BLaER1 (cell line): ENCODE data around the gene MUC16.
"Not testable (repeated sequence)": the region's sequence is repeated elsewhere in the genome, so short reads cannot be mapped to it uniquely, and the experiment has no call there.

Source experiments
- H3K27ac ChIP-seq: shearing (Covaris generic); formaldehyde crosslinking; 2 replicates; pipeline ENCODE4 v1.8.1; 2022
- H3K27me3 ChIP-seq: shearing (Covaris generic); formaldehyde crosslinking; 2 replicates; pipeline ENCODE4 v1.8.1; 2022
- H3K36me3 ChIP-seq: shearing (Covaris generic); formaldehyde crosslinking; 2 replicates; pipeline ENCODE4 v1.8.1; 2022
- H3K4me1 ChIP-seq: shearing (Covaris generic); formaldehyde crosslinking; 2 replicates; pipeline ENCODE4 v1.8.1; 2022
- H3K4me2 ChIP-seq: shearing (Covaris generic); formaldehyde crosslinking; 2 replicates; pipeline ENCODE4 v1.8.1; 2022
- H3K4me3 ChIP-seq: shearing (Covaris generic); formaldehyde crosslinking; 2 replicates; pipeline ENCODE4 v1.8.1; 2022
- H3K9ac ChIP-seq: shearing (Covaris generic); formaldehyde crosslinking; 2 replicates; pipeline ENCODE4 v1.8.1; 2022
- H3K9me3 ChIP-seq: shearing (Covaris generic); formaldehyde crosslinking; 2 replicates; pipeline ENCODE4 v1.8.1; 2022
- H4K20me1 ChIP-seq: shearing (Covaris generic); formaldehyde crosslinking; 2 replicates; pipeline ENCODE4 v1.8.1; 2022
- Cebpa-rat ChIP-seq: shearing (Covaris generic); IDR thresholded peaks from 2 replicates; pipeline ENCODE4 v1.8.1; 2022

MUC16 gene

DNA sequence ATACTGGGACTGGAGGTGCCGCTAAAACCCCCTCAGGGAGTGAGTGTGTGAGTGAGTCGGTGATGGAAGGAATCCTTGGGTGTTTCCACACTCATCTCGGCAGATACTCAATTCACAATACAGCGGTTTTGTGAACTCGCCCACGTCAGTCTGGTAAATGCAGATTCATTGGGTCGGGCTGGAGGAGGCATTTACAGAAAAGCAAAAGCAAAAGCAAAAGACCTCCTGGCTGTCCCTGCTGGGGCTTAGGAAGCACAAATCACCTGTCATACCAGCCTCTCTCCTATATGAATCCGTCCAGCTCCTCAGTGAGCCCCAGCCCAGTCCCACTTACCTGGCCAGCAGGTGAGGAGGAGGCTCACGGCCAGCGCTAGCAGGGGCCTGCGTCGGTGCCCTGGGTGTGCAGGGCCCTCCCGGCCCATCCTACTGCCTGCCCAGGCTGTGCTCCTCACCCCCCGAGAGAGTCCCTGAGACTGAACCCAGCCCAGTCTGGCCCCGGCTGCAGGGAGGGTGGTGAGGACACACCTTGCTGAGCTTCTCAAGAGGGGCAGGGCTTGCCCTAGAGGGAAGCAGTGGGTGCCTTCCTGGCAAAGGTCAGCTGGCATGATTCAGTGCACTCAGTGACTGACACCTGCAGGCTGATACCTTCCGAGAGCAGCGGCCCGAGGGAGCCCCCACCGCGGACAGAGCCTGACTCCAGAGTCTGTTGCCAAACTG lies at the start of gene MUC16:
Gene MUC16 (minus strand): TSS at position 475 of the 717 bp plus-strand sequence.
- TF ChIP-seq Cebpa-rat, result no peak
- Histone ChIP-seq H3K4me3 (no peak within 1 kb of the TSS), H3K9ac (no peak within 1 kb of the TSS), H3K36me3 (no peaks in the 10 kb centered on the region), H3K27me3 (no peaks in the 10 kb centered on the region), H3K27ac (no peak within 1 kb of the TSS), H3K4me1 (peaks cover 33% of the 10 kb centered on the region), H3K4me2 (peak within 1 kb of the TSS; percentile 24), H3K9me3 (no peaks in the 10 kb centered on the region), H4K20me1 (no peaks in the 10 kb centered on the region)

DNA sequence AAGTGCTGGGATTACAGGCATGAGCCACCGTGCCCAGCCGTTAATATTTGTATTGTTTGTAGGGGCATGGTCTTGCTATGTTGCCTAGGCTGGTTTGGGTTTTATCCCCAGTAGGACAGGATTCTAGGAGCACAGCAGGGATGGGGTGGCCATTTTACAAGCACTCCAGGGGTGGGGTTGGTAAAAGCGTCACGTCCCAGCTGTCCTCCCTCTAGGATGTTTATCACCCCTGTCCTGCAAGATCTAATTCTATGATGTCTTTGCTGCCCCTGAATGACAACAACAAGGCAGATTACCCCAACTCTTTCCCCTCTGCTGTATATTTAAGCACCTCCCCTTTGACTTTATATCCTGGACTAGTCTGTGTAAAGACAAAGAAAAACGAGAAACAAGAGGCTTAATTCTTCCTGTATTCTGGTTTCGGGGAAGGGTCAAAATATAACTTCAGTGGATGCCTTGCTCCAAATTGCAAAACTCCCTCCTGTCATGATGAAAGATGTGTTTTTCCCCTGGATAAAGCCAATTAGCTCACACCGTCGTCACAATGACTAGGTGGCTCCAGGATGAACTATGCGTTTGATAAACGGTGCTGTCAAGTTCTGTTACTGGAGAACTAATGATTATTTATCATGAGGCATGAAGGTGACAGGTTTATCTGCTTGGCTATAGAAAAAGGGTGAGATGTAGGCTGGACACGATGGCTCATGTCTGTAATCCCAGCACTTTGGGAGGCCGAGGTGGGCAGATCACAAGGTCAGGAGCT lies 48.9 kb upstream of the MUC16 start:
- H3K4me3 ChIP-seq, result no peak overlapping the region
- H3K36me3 ChIP-seq, result no peaks in the 10 kb centered on the region
- H3K27ac ChIP-seq, result no peak overlapping the region
- no peaks in the 10 kb centered on the region for H3K9me3 ChIP-seq
- TF ChIP-seq Cebpa-rat, result no peak
- H3K4me1 ChIP-seq, result peaks cover 18% of the 10 kb centered on the region
- no peak overlapping the region for H3K4me2 ChIP-seq
- H4K20me1 ChIP-seq, result no peaks in the 10 kb centered on the region
- H3K27me3 ChIP-seq, result no peaks in the 10 kb centered on the region
- no peak overlapping the region for H3K9ac ChIP-seq

DNA sequence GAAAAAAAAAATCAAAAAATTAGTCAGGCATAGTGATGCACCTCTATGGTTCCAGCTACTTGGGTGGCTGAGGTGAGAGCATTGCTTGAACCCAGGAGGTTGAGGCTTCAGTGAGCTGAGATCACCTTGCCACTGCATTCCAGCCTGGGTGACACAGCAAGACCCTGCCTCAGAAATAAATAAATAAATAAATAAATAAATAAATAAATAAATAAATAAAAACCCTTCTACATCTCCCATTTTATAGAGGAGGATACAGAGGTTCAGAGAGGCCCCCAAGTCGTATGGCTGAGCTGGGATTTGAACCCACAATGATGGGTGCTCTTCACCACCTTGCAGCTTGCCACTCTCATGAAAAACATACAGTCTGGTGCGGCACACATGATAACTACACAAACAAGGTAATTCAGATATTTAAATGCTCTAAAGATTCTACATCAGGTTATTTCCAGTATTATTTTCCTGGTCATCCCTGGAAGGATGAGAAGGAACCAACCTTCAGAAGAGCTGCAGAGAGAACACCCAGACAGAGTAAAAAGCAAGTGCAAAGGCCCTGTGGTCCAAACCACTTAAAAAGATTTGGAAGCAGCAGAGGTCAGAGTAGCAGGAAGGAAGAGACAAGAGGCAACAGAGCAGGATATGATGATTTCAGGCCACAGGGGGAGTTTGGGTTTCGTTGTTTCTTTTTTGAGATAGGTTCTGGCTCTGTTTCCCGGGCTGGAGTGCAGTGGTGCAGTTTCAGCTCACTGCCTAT lies 47.5 kb upstream of the MUC16 start:
- no peak for TF ChIP-seq Cebpa-rat
- Histone ChIP-seq H3K27me3 (no peaks in the 10 kb centered on the region), H3K4me3 (no peak overlapping the region), H3K9me3 (no peaks in the 10 kb centered on the region), H3K9ac (no peak overlapping the region), H3K27ac (no peak overlapping the region), H3K4me1 (peaks cover 18% of the 10 kb centered on the region), H4K20me1 (no peaks in the 10 kb centered on the region), H3K4me2 (no peak overlapping the region; the same call in 1 of the 2 replicates), H3K36me3 (no peaks in the 10 kb centered on the region)

DNA sequence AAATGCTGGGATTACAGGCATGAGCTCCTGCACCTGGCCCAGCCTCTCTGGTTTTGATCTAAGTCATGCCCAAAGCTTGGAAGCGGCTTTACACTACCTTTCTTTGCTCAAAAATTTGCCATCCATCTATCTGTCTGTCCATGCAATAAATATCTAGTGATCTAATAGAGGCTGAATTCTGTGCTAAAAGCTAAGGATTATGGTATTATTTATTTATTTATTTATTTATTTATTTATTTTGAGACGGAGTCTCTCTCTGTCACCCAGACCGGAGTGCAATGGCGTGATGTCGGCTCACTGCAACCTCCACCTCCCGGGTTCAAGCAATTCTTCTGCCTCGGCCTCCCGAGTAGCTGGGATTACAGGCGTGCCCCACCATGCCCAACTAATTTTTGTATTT lies 45.9 kb upstream of the MUC16 start:
- not testable (repeated sequence) for H3K36me3 ChIP-seq, H3K27me3 ChIP-seq, H3K9ac ChIP-seq, H3K27ac ChIP-seq, H3K4me2 ChIP-seq, H4K20me1 ChIP-seq, H3K9me3 ChIP-seq, H3K4me3 ChIP-seq
- H3K4me1 ChIP-seq, result peaks cover 18% of the 10 kb centered on the region

DNA sequence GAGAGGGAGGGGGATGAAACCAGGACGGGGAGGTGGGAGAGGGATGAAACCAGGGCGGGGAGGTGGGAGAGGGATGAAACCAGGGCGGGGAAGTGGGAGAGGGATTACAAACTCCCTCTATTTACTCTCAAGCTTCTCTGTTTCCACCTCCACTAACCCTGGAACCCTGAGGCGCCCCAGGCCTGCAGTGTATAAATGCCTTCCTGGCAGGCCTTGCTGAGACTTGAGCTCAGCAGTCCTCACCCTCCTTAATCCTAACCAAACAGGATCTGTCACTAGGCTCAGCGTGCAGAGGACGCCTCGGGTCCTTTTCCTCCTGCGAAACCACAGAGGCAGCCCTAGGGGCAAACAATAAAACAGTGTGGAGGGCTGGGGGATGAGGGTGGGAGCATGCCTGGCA lies 44.6 kb upstream of the MUC16 start:
- H3K9ac ChIP-seq, result no peak overlapping the region
- peak overlapping the region; percentile 51; the same call in 1 of the 2 replicates for H3K27ac ChIP-seq
- no peak for TF ChIP-seq Cebpa-rat
- H3K4me2 ChIP-seq, result peak overlapping the region; percentile 55
- no peaks in the 10 kb centered on the region for H4K20me1 ChIP-seq
- no peaks in the 10 kb centered on the region for H3K27me3 ChIP-seq
- H3K4me3 ChIP-seq, result no peak overlapping the region
- H3K4me1 ChIP-seq, result peaks cover 18% of the 10 kb centered on the region
- H3K9me3 ChIP-seq, result no peaks in the 10 kb centered on the region
- H3K36me3 ChIP-seq, result no peaks in the 10 kb centered on the region

DNA sequence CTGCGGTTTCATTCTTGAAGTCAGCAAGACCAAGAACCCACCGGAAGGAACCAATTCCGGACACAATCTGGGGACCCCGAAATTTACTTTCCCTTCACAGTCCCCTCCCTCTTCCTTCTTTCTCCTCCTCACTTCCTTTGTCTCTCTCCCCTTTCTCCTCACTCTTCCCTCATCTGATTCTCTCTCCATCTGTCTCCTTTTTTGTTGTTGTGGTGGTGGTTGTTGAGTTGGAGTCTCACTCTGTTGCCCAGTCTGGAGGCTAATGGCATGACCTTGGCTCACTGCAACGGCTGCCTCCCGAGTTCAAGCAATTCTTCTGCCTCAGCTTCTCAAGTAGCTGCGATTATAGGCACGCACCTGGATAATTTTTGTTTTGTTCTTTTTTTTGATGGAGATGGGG lies 44.0 kb upstream of the MUC16 start:
- TF ChIP-seq Cebpa-rat, result no peak
- Histone ChIP-seq H3K9ac (no peak overlapping the region), H4K20me1 (no peaks in the 10 kb centered on the region), H3K27me3 (no peaks in the 10 kb centered on the region), H3K4me1 (peaks cover 18% of the 10 kb centered on the region), H3K36me3 (no peaks in the 10 kb centered on the region), H3K9me3 (no peaks in the 10 kb centered on the region), H3K4me3 (no peak overlapping the region), H3K27ac (no peak overlapping the region), H3K4me2 (peak overlapping the region; percentile 55; the same call in 1 of the 2 replicates)

DNA sequence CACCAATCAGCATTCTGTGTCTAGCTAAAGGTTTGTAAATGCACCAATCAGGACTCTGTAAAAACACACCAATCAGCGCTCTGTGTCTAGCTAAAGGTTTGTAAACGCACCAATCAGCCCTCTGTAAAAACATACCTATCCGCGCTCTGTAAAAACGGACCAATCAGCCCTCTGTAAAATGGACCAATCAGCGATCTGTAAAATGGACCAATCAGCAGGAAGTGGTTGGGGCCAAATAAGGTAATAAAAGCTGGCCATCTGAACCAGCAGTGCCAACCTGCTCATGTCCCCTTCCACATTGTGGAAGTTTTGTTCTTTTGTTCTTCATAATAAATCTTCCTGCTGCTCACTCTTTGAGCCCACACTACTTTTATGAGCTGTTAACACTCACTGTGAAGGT lies 43.5 kb upstream of the MUC16 start:
- not testable (repeated sequence) for H3K9me3 ChIP-seq, H3K27ac ChIP-seq, H3K36me3 ChIP-seq, H3K27me3 ChIP-seq, H3K4me3 ChIP-seq, H3K9ac ChIP-seq, H3K4me2 ChIP-seq, H4K20me1 ChIP-seq
- H3K4me1 ChIP-seq, result peaks cover 18% of the 10 kb centered on the region

DNA sequence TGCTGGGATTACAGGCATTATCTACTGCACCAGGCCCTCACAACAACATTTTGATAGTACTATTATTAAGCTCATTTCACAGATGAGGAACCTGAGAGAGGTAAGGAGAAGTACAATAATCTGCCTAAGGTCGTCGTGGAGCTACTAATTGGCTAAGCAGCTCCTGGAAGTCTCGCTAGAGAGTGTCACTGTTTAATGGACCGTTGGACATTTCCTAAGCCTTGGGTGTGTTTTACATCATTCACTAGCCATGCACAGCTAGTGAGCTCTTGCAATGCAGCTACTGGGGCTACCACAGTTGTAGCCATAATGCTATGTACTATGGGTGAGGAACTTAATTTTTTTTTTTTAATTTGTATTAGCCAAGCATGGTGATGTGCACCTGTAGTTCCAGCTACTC lies 42.7 kb upstream of the MUC16 start:
- H3K36me3 ChIP-seq, result no peaks in the 10 kb centered on the region
- H3K4me1 ChIP-seq, result peaks cover 18% of the 10 kb centered on the region
- H3K4me3 ChIP-seq, result no peak overlapping the region
- no peaks in the 10 kb centered on the region for H4K20me1 ChIP-seq
- no peaks in the 10 kb centered on the region for H3K27me3 ChIP-seq
- TF ChIP-seq Cebpa-rat, result no peak
- no peak overlapping the region for H3K4me2 ChIP-seq
- H3K27ac ChIP-seq, result no peak overlapping the region
- no peak overlapping the region for H3K9ac ChIP-seq
- H3K9me3 ChIP-seq, result no peaks in the 10 kb centered on the region

DNA sequence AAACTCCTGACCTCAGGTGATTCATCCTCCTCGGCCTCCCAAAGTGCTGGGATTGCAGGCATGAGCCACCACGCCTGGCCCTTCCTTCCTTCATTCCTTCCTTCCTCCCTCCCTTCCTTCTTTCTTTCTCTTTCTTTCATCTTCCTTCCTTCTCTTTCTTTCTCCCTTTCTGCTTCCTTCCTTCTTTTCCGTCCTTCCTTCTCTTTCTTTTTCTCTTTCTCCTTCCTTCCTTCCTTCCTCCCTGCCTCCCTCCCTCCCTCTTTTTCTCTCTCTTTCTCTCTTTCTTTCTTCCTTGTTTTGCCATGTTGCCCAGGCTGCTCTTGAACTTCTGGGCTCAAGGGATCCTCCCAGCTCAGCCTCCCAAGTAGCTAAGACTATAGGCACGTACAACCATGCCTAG lies 36.5 kb upstream of the MUC16 start:
- no peaks in the 10 kb centered on the region for H3K27me3 ChIP-seq
- no peaks in the 10 kb centered on the region for H3K4me1 ChIP-seq
- H4K20me1 ChIP-seq, result no peaks in the 10 kb centered on the region
- H3K9me3 ChIP-seq, result no peaks in the 10 kb centered on the region
- no peak overlapping the region for H3K4me2 ChIP-seq
- no peak overlapping the region for H3K27ac ChIP-seq
- TF ChIP-seq Cebpa-rat, result no peak
- no peak overlapping the region for H3K9ac ChIP-seq
- H3K36me3 ChIP-seq, result no peaks in the 10 kb centered on the region
- no peak overlapping the region for H3K4me3 ChIP-seq

DNA sequence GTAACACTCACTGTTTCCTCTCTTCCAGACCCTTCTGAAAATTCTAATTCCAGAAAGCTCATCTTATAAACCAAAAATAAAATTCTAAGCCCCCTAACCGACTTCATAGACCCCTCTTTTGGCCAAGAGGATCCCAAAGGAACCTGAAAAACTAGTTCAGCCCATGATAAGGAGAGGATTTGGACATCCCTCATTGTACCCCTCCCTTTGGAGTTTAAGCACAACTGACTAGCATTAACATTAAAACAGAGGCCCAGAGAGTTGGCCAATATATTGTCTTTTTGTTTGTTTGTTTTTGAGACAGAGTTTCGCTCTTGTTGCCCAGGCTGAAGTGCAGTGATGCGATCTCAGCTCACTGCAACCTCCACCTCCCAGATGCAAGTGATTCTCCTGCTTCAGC lies 34.2 kb upstream of the MUC16 start:
- Histone ChIP-seq H3K4me3 (no peak overlapping the region), H4K20me1 (no peaks in the 10 kb centered on the region), H3K4me2 (no peak overlapping the region), H3K9me3 (no peaks in the 10 kb centered on the region), H3K27me3 (no peaks in the 10 kb centered on the region), H3K36me3 (no peaks in the 10 kb centered on the region), H3K4me1 (no peaks in the 10 kb centered on the region), H3K27ac (no peak overlapping the region), H3K9ac (no peak overlapping the region)
- TF ChIP-seq Cebpa-rat, result no peak
